ENCODE results near the gene ACTR1A. TPM values are rescaled to one million over a fixed set of nuclear protein-coding genes. Genes with fewer than 3 reads are reported as not detected.

The ACTR1A gene
- total RNA-seq, 1 donor from 2014 or later, result 151 TPM

- Histone ChIP-seq H3K4me3 (ENCODE audit: low read depth, low read length) (no peak overlapping the region), H3K27me3 (ENCODE audit: control insufficient read depth, insufficient read depth, low read length) (no peaks in the 10 kb centered on the region), H3K36me3 (ENCODE audit: control insufficient read depth, insufficient read depth, low read length) (no peaks in the 10 kb centered on the region)
- TF ChIP-seq, protein P1, sequence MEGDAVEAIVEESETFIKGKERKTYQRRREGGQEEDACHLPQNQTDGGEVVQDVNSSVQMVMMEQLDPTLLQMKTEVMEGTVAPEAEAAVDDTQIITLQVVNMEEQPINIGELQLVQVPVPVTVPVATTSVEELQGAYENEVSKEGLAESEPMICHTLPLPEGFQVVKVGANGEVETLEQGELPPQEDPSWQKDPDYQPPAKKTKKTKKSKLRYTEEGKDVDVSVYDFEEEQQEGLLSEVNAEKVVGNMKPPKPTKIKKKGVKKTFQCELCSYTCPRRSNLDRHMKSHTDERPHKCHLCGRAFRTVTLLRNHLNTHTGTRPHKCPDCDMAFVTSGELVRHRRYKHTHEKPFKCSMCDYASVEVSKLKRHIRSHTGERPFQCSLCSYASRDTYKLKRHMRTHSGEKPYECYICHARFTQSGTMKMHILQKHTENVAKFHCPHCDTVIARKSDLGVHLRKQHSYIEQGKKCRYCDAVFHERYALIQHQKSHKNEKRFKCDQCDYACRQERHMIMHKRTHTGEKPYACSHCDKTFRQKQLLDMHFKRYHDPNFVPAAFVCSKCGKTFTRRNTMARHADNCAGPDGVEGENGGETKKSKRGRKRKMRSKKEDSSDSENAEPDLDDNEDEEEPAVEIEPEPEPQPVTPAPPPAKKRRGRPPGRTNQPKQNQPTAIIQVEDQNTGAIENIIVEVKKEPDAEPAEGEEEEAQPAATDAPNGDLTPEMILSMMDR (IDR thresholded peaks at IDR 0.05; ENCODE audit: insufficient read depth, low read length, poor library complexity, severe bottlenecking), result no peak
- no peak for DNase-seq (ENCODE audit: low read depth)
Measured at GRCh38 chr10:102522874-102523249, 20.4 kb upstream of the ACTR1A start.

- TF ChIP-seq, protein P1 (IDR thresholded peaks at IDR 0.05; ENCODE audit: insufficient read depth, low read length, poor library complexity, severe bottlenecking), result no peak
- Histone ChIP-seq H3K36me3 (ENCODE audit: control insufficient read depth, insufficient read depth, low read length) (peaks cover 2% of the 10 kb centered on the region), H3K27me3 (ENCODE audit: control insufficient read depth, insufficient read depth, low read length) (no peaks in the 10 kb centered on the region), H3K4me3 (ENCODE audit: low read depth, low read length) (no peak overlapping the region)
- DNase-seq (ENCODE audit: low read depth), result no peak
Measured at GRCh38 chr10:102519246-102519825, 16.8 kb upstream of the ACTR1A start.

DNA sequence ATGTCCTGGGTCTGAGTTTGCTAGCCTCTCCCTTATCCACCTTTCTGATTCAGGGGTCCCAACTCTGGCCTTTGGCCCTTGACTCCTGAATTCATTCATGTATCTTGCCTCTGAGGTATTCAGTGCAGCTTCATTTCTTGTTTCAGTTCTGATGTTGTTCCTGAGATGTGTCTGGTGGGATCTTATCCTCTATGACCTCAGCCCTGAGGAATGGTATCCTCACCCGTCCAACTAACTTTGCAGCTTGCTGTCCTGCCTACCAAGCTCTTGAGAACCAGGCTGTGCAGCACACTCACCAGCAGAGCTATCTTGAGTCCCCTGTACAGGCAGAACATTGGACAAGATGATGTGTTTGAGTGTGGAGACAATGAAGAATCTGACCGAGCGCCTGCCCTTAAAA, 15.0 kb upstream of the ACTR1A start:
- Histone ChIP-seq H3K36me3 (ENCODE audit: control insufficient read depth, insufficient read depth, low read length) (peaks cover 2% of the 10 kb centered on the region), H3K4me3 (ENCODE audit: low read depth, low read length) (no peak overlapping the region), H3K27me3 (ENCODE audit: control insufficient read depth, insufficient read depth, low read length) (no peaks in the 10 kb centered on the region)
- TF ChIP-seq, protein P1 (IDR thresholded peaks at IDR 0.05; ENCODE audit: insufficient read depth, low read length, poor library complexity, severe bottlenecking), result no peak
- no peak for DNase-seq (ENCODE audit: low read depth)

- Histone ChIP-seq H3K27me3 (ENCODE audit: control insufficient read depth, insufficient read depth, low read length) (no peaks in the 10 kb centered on the region), H3K4me3 (ENCODE audit: low read depth, low read length) (no peak overlapping the region), H3K36me3 (ENCODE audit: control insufficient read depth, insufficient read depth, low read length) (peaks cover 2% of the 10 kb centered on the region)
- TF ChIP-seq, protein P1 (IDR thresholded peaks at IDR 0.05; ENCODE audit: insufficient read depth, low read length, poor library complexity, severe bottlenecking), result no peak
- DNase-seq (ENCODE audit: low read depth), result no peak
Measured at GRCh38 chr10:102515724-102516123, 13.2 kb upstream of the ACTR1A start.

GRCh38 chr10:102514487-102515311, 12.2 kb upstream of the ACTR1A start:
- DNase-seq (ENCODE audit: low read depth), result no peak
- TF ChIP-seq, protein P1 (IDR thresholded peaks at IDR 0.05; ENCODE audit: insufficient read depth, low read length, poor library complexity, severe bottlenecking), result no peak
- no peaks in the 10 kb centered on the region for H3K27me3 ChIP-seq (ENCODE audit: control insufficient read depth, insufficient read depth, low read length)
- H3K36me3 ChIP-seq (ENCODE audit: control insufficient read depth, insufficient read depth, low read length), result peaks cover 2% of the 10 kb centered on the region
- H3K4me3 ChIP-seq (ENCODE audit: low read depth, low read length), result no peak overlapping the region

Measured in kidney epithelial cell (primary cell).